Effector memory CD4-positive, alpha-beta T cell (primary cell): Measurements from ENCODE around the gene TPPP3.
A peak's percentile ranks its signal among the peaks of the same experiment; 100 is the strongest.

Source experiments
- DNase-seq, 3 donors: peaks; one replicate each; pipeline ENCODE4 v3.0.0-alpha.2; 2020
- H3K27ac ChIP-seq: 2 replicates; pipeline ENCODE4 v1.7.0; 2013; ENCODE audit warnings: mild to moderate bottlenecking, low read length, moderate library complexity; ENCODE audit not compliant: insufficient read depth, poor library complexity, severe bottlenecking
- H3K27me3 ChIP-seq: replicated peaks from 2 replicates; pipeline ENCODE4 v1.7.0; 2013; ENCODE audit warnings: mild to moderate bottlenecking, low read length; ENCODE audit not compliant: insufficient read depth, control insufficient read depth, poor library complexity, severe bottlenecking
- H3K36me3 ChIP-seq: 2 replicates; pipeline ENCODE4 v1.7.0; 2013; ENCODE audit warnings: mild to moderate bottlenecking, low read length, moderate library complexity; ENCODE audit not compliant: control insufficient read depth, insufficient read depth
- H3K4me1 ChIP-seq: 2 replicates; pipeline ENCODE4 v1.7.0; 2013; ENCODE audit warnings: low read length, mild to moderate bottlenecking; ENCODE audit not compliant: control insufficient read depth, insufficient read depth, poor library complexity, severe bottlenecking
- H3K4me3 ChIP-seq: 2 replicates; pipeline ENCODE4 v1.7.0; 2013; ENCODE audit warnings: low read length, low read depth, mild to moderate bottlenecking; ENCODE audit not compliant: insufficient read depth, poor library complexity, severe bottlenecking
- H3K9me3 ChIP-seq: 2 replicates; pipeline ENCODE4 v1.7.0; 2013; ENCODE audit warnings: mild to moderate bottlenecking, low read length, moderate library complexity; ENCODE audit not compliant: control insufficient read depth

TPPP3 gene

DNA sequence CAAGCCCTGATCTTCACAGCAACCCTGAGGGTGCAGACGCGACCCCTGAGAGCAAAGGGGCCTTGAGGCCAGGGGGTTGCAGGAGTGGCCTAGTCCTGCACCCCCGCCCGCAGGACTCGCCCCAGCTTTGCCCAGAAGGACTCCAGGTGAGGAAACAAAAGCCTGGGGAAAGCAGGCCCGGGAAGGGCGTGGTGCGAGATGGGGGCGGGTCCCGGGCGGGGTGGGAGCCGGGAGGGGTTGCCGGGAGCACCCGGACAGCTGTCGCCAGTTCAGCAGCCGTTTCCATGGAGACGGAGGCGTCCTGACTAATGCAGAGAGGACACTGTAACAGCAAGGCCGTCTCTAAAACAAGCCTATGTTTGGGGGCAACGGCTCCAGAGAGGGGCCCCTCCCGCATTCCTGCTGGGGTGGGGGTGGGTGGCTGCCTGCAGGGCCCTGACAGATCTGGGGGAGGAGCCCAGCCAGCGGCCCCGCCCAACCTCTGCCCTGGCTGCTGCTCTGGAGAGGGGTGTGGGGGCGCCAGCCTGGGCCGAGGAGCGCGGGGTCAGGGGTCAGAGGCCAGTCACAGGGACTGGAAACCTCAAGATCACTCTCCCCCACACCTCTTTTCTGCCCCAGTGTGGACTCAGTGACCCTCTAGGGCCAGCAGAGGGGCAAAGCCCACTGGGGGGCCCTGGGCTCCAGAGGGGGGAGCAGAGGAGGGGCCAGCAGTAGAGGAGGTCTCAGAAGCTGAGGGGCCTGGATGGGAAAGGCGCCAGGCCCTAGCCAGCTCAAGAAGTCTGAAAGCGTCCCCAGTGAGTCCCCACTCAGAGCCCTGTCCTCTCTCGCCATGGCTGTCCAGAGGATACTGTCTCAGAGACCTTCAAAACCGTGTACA is 3.1 kb upstream of the TPPP3 start:
- Histone ChIP-seq H3K36me3 (no peaks in the 10 kb centered on the region), H3K27ac (no peak overlapping the region), H3K4me3 (no peak overlapping the region), H3K4me1 (peaks cover 15% of the 10 kb centered on the region), H3K27me3 (peaks cover 31% of the 10 kb centered on the region), H3K9me3 (no peaks in the 10 kb centered on the region)
- no peak for DNase-seq

GRCh38 chr16:67395458-67396158 is 2.3 kb upstream of the TPPP3 start:
- peaks cover 15% of the 10 kb centered on the region for H3K4me1 ChIP-seq
- no peak for DNase-seq
- H3K4me3 ChIP-seq, result no peak overlapping the region
- H3K36me3 ChIP-seq, result no peaks in the 10 kb centered on the region
- H3K27ac ChIP-seq, result no peak overlapping the region
- no peaks in the 10 kb centered on the region for H3K9me3 ChIP-seq
- peaks cover 31% of the 10 kb centered on the region for H3K27me3 ChIP-seq

DNA sequence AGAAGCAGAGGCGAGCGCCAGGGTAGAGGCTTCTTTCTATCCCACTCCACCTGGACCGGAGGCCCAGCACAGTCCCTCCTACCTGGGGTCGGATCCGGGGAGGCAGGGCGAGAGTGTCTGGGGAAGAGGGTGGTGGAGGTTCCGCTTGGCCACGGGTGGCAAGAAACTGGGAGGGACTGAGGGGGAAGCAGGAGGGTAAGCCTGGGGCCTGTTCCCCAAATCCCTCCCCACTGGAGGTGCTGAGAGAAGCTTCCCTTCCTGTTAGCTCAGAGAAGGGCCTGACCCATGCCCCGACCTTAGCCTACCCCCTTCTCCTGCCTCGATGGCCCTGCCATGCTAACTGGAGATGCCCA is 1.8 kb upstream of the TPPP3 start:
- Histone ChIP-seq H3K27ac (no peak overlapping the region), H3K27me3 (peaks cover 31% of the 10 kb centered on the region), H3K36me3 (no peaks in the 10 kb centered on the region), H3K9me3 (no peaks in the 10 kb centered on the region), H3K4me1 (peaks cover 15% of the 10 kb centered on the region), H3K4me3 (no peak overlapping the region)
- DNase-seq, result no peak

DNA sequence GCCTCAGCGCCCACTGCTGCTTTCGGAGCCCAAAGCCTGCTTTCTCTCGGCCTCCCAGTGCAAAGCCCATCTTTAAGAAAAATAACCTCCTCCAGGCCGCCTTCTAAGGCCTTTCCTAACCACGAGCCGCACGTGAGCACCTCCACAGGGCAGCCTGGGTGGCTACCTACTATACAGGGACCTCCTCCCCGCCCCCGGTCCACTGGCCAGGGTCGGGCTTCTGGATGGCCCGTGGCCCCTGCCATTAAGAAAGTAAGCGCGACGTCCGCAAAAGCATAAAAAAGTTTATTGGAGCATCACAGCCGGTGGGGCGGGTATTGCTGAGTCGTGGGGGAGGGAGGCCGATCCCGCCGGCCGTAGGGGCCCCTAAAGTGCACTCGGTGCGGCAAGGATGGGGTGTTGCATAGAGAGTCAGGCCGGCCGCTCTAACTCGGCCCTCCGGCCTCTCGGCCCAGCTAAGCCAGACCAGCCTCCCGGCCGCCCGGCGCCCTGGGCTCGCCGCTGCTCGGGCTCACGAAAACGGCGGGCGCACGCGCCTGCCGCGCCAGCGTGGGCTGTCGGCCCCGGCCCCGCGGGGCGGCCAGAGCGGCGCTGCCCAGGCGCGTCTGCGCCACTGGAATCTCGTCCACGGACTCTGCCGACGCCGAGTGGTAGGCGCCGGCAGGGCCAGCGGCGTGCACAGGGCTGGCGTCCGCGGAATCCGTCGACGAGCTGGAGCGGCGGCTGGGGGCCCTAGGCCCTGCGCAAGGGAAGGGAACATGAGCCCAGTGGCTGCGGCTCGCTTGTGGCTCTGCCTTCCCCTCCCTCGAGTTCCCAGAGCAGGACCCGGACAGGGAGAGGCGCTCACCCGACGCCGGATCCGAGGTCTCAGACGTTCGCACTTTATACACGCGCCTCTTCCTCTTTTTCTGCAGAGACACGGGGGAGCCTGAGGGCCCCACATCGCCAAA is 1.1 kb upstream of the TPPP3 start:
- peak overlapping the region; percentile 40 for H3K4me3 ChIP-seq
- no peaks in the 10 kb centered on the region for H3K9me3 ChIP-seq
- no peak overlapping the region for H3K27ac ChIP-seq
- no peaks in the 10 kb centered on the region for H3K36me3 ChIP-seq
- peaks cover 31% of the 10 kb centered on the region for H3K27me3 ChIP-seq
- no peak for DNase-seq
- peaks cover 15% of the 10 kb centered on the region for H3K4me1 ChIP-seq

DNA sequence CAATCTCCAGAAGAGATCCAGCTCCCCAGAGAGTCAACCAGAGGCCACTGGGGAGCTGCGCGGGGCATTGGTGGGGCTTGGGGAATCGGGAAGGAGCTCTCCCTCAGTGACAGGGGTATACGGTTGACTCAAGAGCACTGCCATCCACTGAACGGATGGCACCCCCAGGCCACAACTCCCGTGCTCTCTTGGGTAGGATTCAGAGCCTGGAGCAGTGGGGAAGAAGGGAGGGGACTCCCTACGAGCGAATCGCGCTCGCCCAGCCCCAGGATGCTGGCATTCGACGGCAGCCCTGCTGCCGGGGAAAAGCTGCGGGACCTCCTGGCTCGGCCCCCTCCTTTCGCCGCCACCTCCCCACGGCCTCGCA is 473 bp upstream of the TPPP3 start:
- H3K4me3 ChIP-seq, result peak overlapping the region; percentile 40
- no peaks in the 10 kb centered on the region for H3K9me3 ChIP-seq
- H3K36me3 ChIP-seq, result no peaks in the 10 kb centered on the region
- peaks cover 15% of the 10 kb centered on the region for H3K4me1 ChIP-seq
- H3K27ac ChIP-seq, result no peak overlapping the region
- no peak for DNase-seq
- peaks cover 31% of the 10 kb centered on the region for H3K27me3 ChIP-seq

DNA sequence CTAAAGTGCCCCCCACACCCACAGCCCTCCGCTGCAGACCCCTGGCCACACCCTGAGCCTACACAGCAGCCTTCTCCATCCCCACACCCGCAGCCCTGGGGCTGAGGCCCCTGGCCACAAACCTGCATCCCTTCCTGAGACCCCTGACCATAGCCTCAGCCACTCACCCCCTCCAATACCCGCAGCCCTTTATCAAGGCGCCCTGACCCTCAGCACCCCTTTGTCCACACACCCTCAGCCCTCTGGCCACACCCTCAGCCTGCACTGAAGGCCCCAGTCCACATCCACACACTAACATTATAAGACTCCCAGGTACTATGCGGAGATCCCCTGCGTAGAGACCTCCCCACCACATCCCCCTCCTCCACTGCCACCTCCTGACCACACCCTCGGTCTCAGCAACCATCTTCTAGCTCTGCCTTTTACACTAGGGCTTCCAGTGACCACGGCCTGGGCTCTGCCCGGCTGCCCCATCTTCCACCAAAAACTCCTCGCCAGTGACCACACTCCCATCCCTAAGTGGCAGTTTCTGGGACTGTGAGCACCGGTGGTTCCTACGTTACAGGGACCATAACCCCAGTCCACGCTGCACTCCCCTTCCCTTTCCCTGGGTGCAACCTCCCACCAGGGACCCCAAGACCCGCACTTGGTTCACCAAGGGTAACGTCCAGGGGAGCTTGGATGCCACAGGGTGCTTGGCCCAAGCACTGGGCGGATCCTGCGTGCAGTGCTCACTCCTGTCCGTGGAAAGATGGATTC is 818 bp downstream of the TPPP3 start:
- Histone ChIP-seq H3K4me1 (peaks cover 15% of the 10 kb centered on the region), H3K27me3 (peaks cover 31% of the 10 kb centered on the region), H3K27ac (no peak overlapping the region), H3K36me3 (no peaks in the 10 kb centered on the region), H3K4me3 (no peak overlapping the region), H3K9me3 (no peaks in the 10 kb centered on the region)
- DNase-seq, result no peak

DNA sequence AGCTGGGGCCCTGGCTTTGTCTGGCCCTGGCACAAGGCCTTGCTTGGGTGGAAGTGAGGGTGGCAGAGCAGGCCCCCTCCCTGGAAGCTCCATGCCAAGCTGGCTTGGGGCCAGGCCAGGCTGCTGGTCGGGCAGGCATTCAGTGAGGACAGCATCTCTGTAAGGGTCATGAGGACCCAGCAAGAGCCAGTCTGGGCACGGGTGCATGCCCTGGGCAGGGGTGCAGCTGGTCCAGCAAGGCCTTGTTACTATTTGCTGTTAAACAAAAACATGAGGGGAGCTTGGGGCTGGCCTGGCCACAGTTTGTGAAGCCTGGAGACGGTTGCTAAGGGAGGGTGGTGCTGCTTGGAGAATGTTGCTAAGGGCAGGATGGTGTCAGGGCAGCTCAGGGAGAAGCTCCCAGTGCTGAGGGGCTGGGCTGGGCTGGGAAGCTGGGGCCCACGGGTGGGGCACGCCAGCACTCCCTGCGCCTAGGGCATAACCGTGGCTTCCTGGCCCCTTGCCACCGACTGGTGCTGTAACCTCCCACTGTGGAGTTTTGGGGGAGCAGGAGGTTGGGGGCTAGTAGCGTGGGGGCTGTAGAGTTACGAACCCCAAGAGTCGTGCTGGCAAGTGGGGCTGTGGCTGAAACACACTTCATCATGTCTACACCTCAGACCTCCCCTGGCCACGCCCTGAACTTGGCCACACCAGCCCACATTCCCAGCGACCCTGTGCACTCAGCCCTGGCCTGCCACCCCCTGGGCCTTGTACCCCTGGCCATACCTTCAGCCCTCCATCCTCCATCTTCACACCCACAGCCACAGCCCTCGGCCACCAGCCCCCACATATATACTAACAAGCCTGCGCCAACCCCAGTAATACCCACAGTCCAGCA is 1.6 kb downstream of the TPPP3 start:
- Histone ChIP-seq H3K36me3 (no peaks in the 10 kb centered on the region), H3K9me3 (no peaks in the 10 kb centered on the region), H3K4me3 (no peak overlapping the region), H3K4me1 (peaks cover 15% of the 10 kb centered on the region), H3K27ac (no peak overlapping the region), H3K27me3 (peaks cover 31% of the 10 kb centered on the region)
- DNase-seq, result no peak

GRCh38 chr16:67390816-67391423 is 2.4 kb downstream of the TPPP3 start:
- no peaks in the 10 kb centered on the region for H3K36me3 ChIP-seq
- DNase-seq, result no peak
- H3K27me3 ChIP-seq, result peaks cover 29% of the 10 kb centered on the region
- peaks cover 15% of the 10 kb centered on the region for H3K4me1 ChIP-seq
- no peak overlapping the region for H3K4me3 ChIP-seq
- H3K9me3 ChIP-seq, result no peaks in the 10 kb centered on the region
- H3K27ac ChIP-seq, result no peak overlapping the region
